MCF 10A (cell line): ENCODE measurements around the gene MICAL3. TPM values are rescaled to one million over a fixed set of nuclear protein-coding genes. Genes with fewer than 3 reads are reported as not detected.
"Not testable (repeated sequence)": the region's sequence is repeated elsewhere in the genome, so short reads cannot be mapped to it uniquely, and the experiment has no call there.

Experiments used
- BruUV-seq: library from RNA; stranded (reverse); fragments of 400-500 nt; replicated peaks from 2 replicates; lab custom pipeline; 2021; lab: Mats Ljungman, UMichigan
- CTCF ChIA-PET: fragments of 300-600 bp; sonication (Branson Sonifier 250); formaldehyde crosslinking; extraction: SDS; loops from one replicate; lab custom pipeline; 2021; ENCODE audit warnings: antibody characterized with exemption, inconsistent platforms; lab: Yijun Ruan, JAX
- POLR2A ChIA-PET: fragments of 300-600, 350-650 bp; sonication (Branson Sonifier 250); formaldehyde crosslinking; extraction: SDS; loops from one replicate; lab custom pipeline; 2020; ENCODE audit warnings: antibody characterized with exemption, inconsistent platforms; lab: Yijun Ruan, JAX
- DNase-seq: peaks from one replicate; pipeline ENCODE4 v3.0.0-alpha.2; 2018; ENCODE audit not compliant: unreplicated experiment
- H3K27ac Mint-ChIP-seq: one replicate; pipeline ENCODE4 v1.8.0; 2022; ENCODE audit warnings: mild to moderate bottlenecking, low read depth, mixed read lengths; ENCODE audit not compliant: unreplicated experiment
- H3K27me3 Mint-ChIP-seq: one replicate; pipeline ENCODE4 v1.8.0; 2022; ENCODE audit warnings: mixed read lengths; ENCODE audit not compliant: insufficient read depth, unreplicated experiment
- H3K36me3 Mint-ChIP-seq: one replicate; pipeline ENCODE4 v1.8.0; 2022; ENCODE audit warnings: mild to moderate bottlenecking, moderate library complexity, mixed read lengths; ENCODE audit not compliant: insufficient read depth, unreplicated experiment
- H3K4me1 Mint-ChIP-seq: one replicate; pipeline ENCODE4 v1.8.0; 2022; ENCODE audit warnings: mixed read lengths; ENCODE audit not compliant: insufficient read depth, unreplicated experiment
- H3K4me3 Mint-ChIP-seq: one replicate; pipeline ENCODE4 v1.8.0; 2022; ENCODE audit warnings: mild to moderate bottlenecking, moderate library complexity, mixed read lengths; ENCODE audit not compliant: unreplicated experiment
- H3K9me3 Mint-ChIP-seq: one replicate; pipeline ENCODE4 v1.8.0; 2022; ENCODE audit warnings: mixed read lengths; ENCODE audit not compliant: unreplicated experiment
- intact Hi-C: fragments of 100-400 bp; cut with micrococcal nuclease; formaldehyde crosslinking; loops from 2 replicates; pipeline ENCODE4 v1.14.1; 2022
- total RNA-seq: library from RNA; stranded (reverse); gene quantifications from 2 replicates; pipeline ENCODE4 v1.2.3, GENCODE V29; 2022
- TF ChIP-seq, protein P1 (sequence below): fragments of 200-600 bp; IDR thresholded peaks from one replicate; pipeline ENCODE4 v1.8.0; 2022; ENCODE audit warnings: antibody characterized with exemption, mild to moderate bottlenecking; ENCODE audit not compliant: unreplicated experiment

Gene MICAL3
- total RNA-seq, 1 experiment from 2014 or later: 54.1 TPM

- intact Hi-C loops: no loop called here
- TF ChIP-seq, protein P1, sequence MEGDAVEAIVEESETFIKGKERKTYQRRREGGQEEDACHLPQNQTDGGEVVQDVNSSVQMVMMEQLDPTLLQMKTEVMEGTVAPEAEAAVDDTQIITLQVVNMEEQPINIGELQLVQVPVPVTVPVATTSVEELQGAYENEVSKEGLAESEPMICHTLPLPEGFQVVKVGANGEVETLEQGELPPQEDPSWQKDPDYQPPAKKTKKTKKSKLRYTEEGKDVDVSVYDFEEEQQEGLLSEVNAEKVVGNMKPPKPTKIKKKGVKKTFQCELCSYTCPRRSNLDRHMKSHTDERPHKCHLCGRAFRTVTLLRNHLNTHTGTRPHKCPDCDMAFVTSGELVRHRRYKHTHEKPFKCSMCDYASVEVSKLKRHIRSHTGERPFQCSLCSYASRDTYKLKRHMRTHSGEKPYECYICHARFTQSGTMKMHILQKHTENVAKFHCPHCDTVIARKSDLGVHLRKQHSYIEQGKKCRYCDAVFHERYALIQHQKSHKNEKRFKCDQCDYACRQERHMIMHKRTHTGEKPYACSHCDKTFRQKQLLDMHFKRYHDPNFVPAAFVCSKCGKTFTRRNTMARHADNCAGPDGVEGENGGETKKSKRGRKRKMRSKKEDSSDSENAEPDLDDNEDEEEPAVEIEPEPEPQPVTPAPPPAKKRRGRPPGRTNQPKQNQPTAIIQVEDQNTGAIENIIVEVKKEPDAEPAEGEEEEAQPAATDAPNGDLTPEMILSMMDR: no peak
- CTCF ChIA-PET: interaction anchor here (0.5 to 5.1 kb wide), 7 partner anchors 18 to 313 kb away, joined by 3 to 45 read pairs (median 7); no protein-coding TSS in a partner anchor
- no peaks in the 10 kb centered on the region for H3K36me3 Mint-ChIP-seq
- DNase-seq: no peak
- no TSS peak for BruUV-seq
- H3K27ac Mint-ChIP-seq: peak overlapping the region; percentile 3
- no peaks in the 10 kb centered on the region for H3K9me3 Mint-ChIP-seq
- no peak overlapping the region for H3K4me3 Mint-ChIP-seq
- H3K27me3 Mint-ChIP-seq: no peaks in the 10 kb centered on the region
- peaks cover 31% of the 10 kb centered on the region for H3K4me1 Mint-ChIP-seq
- POLR2A ChIA-PET: interaction anchor here (1.1 to 4.5 kb wide), 6 partner anchors 13 to 34 kb away, joined by 4 to 49 read pairs (median 20); partner anchors contain the start of genes MICAL3 and PEX26
Measured at GRCh38 chr22:18056807-18057474, 32.6 kb upstream of the MICAL3 start.

DNA sequence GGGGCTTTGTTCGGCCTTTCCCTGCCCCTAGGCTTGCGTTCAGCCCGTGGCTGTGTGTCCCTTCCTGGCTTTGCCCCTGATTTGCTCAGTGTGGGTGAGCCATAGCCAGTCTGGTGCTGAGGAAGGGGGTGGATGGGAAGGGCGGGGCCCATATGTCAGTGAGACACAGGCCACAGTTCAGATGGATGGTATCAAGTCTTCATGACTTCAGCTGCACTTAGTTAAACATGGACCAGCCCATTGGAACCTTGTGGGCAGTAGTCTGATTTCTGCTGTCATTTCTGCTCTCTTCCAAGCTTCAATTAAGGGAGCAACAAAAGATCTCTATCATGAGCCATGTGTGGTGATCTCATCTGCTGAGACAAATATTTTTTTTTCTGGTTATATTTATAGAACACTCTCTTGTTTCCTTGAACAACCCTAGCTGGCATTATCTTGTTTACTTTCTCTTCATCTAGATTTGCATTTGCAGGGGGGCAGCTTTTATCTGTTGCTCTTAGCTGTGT is 31.9 kb upstream of the MICAL3 start:
- Mint-ChIP-seq H3K27me3 (no peaks in the 10 kb centered on the region), H3K9me3 (no peaks in the 10 kb centered on the region), H3K36me3 (no peaks in the 10 kb centered on the region), H3K4me3 (no peak overlapping the region), H3K4me1 (peaks cover 29% of the 10 kb centered on the region), H3K27ac (peak overlapping the region; percentile 3)
- CTCF ChIA-PET: interaction anchor here (0.9 to 5.1 kb wide), 4 partner anchors 17 to 226 kb away, joined by 3 to 45 read pairs (median 7); no protein-coding TSS in a partner anchor
- TF ChIP-seq, protein P1: no peak
- BruUV-seq: no TSS peak
- POLR2A ChIA-PET: interaction anchor here (0.9 to 4.5 kb wide), 8 partner anchors 9 to 33 kb away, joined by 3 to 49 read pairs (median 12); partner anchors contain the start of genes MICAL3 and PEX26
- intact Hi-C loops: no loop called here
- no peak for DNase-seq

DNA sequence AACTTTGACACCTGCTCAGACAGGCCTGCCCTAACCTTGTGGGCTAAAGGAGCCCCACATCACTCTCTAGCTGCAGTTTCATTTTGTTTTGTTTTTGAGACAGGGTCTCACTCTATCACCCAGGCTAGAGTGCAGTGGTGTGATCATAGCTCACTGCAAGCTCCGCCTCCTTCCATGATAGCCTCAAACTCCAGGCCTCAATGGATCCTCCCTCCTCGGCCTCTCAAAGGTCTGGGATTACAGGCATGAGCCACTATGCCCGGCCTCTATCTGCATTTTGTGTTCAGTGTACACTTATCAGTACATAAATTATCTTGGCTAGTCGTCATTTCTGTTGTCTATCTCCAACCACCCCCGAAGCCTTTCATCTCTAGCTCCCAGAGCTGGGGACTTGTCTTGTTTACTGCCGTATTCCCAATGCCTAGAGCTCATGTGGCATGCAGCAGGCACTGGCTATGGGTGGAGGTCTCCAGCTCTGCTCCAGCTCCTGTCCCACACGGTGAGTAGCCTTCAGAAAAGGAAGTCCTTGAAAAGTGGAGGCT is 31.3 kb upstream of the MICAL3 start:
- TF ChIP-seq, protein P1: no peak
- Mint-ChIP-seq H3K4me3 (no peak overlapping the region), H3K27me3 (no peaks in the 10 kb centered on the region), H3K9me3 (no peaks in the 10 kb centered on the region), H3K36me3 (no peaks in the 10 kb centered on the region), H3K27ac (no peak overlapping the region), H3K4me1 (peaks cover 25% of the 10 kb centered on the region)
- intact Hi-C loops: no loop called here
- CTCF ChIA-PET: interaction anchor here (0.6 to 5.1 kb wide), 7 partner anchors 11 to 226 kb away, joined by 3 to 45 read pairs (median 3); no protein-coding TSS in a partner anchor
- no peak for DNase-seq
- POLR2A ChIA-PET: interaction anchor here (0.5 to 4.5 kb wide), 9 partner anchors 8 to 32 kb away, joined by 3 to 49 read pairs (median 6); partner anchors contain the start of genes MICAL3 and PEX26
- BruUV-seq: no TSS peak

DNA sequence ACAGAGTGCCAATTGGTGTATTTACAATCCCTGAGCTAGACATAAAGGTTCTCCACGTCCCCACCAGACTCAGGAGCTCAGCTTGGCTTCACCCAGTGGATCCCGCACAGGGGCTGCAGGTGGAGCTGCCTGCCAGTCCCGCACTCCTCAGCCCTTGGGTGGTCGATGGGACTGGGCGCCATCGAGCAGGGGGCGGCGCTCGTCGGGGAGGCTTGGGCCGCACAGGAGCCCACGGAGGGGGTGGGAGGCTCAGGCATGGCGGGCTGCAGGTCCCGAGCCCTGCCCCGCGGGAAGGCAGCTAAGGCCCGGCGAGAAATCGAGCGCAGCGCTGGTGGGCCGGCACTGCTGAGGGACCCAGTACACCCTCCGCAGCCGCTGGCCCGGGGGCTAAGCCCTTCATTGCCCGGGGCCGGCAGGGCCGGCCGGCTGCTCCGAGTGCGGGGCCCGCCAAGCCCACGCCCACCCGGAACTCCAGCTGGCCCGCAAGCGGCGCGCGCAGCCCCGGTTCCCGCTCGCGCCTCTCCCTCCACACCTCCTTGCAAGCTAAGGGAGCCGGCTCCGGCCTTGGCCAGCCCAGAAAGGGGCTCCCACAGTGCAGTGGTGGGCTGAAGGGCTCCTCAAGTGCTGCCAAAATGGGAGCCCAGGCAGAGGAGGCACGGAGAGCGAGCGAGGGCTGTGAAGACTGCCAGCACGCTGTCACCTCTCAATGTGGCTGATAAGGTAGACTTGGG is 29.0 kb upstream of the MICAL3 start:
- H3K4me1 Mint-ChIP-seq: peaks cover 25% of the 10 kb centered on the region
- H3K27me3 Mint-ChIP-seq, DNase-seq, BruUV-seq, H3K4me3 Mint-ChIP-seq, intact Hi-C loops, H3K36me3 Mint-ChIP-seq, H3K9me3 Mint-ChIP-seq, POLR2A ChIA-PET, H3K27ac Mint-ChIP-seq: not testable (repeated sequence)
- CTCF ChIA-PET: interaction anchor here (0.6 to 1.1 kb wide), 6 partner anchors 14 to 23 kb away, joined by 3 to 4 read pairs (median 3); no protein-coding TSS in a partner anchor

GRCh38 chr22:18051113-18051512 is 26.8 kb upstream of the MICAL3 start:
- H3K9me3 Mint-ChIP-seq, H3K4me1 Mint-ChIP-seq, H3K4me3 Mint-ChIP-seq, CTCF ChIA-PET, BruUV-seq, DNase-seq, H3K27me3 Mint-ChIP-seq, H3K36me3 Mint-ChIP-seq, H3K27ac Mint-ChIP-seq, intact Hi-C loops: not testable (repeated sequence)
- POLR2A ChIA-PET: interaction anchor here (1.7 kb wide), 1 partner anchor 16 kb away, joined by 4 read pairs; no protein-coding TSS in a partner anchor
